ENCODE measurements around the gene C1orf226. TPM values are rescaled to one million over a fixed set of nuclear protein-coding genes. Genes with fewer than 3 reads are reported as not detected.

Gene C1orf226
- total and polyA plus RNA-seq, 9 of the 15 experiments (the other 6 are each of a cell fraction or from before 2014, with no cell fraction given): 0.10 to 1.4 (median 0.47) TPM

DNA sequence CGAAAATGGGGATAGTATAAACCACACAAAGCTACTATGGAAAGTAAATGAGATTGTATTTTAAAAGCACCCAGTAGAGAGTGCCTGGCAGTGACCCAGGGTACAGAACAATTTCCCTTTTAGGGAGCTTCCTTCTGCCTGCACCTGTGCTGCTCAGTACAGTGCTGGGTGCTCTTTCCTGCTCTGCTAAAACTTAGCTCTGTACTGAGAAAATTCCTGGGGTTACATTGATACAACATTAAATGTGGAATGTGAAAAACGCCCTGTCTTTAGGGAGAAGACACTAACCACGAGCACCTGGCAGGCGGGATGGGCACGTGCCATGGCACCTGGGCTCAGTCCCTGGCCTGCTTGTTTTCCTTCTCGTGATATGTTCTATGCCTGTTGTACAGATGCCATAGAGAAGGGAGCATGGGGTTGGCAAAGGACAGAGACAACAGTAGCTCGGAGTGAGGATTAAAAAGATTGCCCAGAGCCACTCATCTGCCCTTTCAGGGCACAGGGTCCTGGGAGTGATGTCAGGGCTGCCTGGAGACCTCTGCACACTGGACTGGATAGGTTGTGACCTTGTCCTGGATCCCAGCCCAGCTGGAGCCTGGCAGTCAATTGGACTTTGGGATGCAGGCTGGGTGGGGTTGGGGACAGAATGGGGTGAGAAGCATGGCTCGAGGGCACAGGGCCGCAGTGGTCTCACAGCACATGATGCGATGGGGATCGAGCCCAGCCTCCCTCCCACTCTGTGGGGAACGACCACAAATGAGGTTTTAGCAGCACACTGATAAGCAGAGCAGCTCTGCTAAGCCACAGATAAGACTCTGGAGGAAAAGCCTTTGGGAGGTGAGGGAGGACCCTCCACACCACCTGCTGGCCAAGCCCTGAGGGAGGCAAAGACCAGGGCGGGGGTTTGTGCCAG is 9.1 kb upstream of the C1orf226 start (continued):
- TF ChIP-seq, protein P1, sequence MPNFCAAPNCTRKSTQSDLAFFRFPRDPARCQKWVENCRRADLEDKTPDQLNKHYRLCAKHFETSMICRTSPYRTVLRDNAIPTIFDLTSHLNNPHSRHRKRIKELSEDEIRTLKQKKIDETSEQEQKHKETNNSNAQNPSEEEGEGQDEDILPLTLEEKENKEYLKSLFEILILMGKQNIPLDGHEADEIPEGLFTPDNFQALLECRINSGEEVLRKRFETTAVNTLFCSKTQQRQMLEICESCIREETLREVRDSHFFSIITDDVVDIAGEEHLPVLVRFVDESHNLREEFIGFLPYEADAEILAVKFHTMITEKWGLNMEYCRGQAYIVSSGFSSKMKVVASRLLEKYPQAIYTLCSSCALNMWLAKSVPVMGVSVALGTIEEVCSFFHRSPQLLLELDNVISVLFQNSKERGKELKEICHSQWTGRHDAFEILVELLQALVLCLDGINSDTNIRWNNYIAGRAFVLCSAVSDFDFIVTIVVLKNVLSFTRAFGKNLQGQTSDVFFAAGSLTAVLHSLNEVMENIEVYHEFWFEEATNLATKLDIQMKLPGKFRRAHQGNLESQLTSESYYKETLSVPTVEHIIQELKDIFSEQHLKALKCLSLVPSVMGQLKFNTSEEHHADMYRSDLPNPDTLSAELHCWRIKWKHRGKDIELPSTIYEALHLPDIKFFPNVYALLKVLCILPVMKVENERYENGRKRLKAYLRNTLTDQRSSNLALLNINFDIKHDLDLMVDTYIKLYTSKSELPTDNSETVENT (CRISPR knock-in tag; IDR thresholded peaks at IDR 0.05): no peak
- TF ChIP-seq, protein P2, sequence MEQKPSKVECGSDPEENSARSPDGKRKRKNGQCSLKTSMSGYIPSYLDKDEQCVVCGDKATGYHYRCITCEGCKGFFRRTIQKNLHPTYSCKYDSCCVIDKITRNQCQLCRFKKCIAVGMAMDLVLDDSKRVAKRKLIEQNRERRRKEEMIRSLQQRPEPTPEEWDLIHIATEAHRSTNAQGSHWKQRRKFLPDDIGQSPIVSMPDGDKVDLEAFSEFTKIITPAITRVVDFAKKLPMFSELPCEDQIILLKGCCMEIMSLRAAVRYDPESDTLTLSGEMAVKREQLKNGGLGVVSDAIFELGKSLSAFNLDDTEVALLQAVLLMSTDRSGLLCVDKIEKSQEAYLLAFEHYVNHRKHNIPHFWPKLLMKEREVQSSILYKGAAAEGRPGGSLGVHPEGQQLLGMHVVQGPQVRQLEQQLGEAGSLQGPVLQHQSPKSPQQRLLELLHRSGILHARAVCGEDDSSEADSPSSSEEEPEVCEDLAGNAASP (IDR thresholded peaks at IDR 0.05): no peak
- TF ChIP-seq, protein P3, sequence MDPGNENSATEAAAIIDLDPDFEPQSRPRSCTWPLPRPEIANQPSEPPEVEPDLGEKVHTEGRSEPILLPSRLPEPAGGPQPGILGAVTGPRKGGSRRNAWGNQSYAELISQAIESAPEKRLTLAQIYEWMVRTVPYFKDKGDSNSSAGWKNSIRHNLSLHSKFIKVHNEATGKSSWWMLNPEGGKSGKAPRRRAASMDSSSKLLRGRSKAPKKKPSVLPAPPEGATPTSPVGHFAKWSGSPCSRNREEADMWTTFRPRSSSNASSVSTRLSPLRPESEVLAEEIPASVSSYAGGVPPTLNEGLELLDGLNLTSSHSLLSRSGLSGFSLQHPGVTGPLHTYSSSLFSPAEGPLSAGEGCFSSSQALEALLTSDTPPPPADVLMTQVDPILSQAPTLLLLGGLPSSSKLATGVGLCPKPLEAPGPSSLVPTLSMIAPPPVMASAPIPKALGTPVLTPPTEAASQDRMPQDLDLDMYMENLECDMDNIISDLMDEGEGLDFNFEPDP (CRISPR knock-in tag; IDR thresholded peaks at IDR 0.05): no peak
- TF ChIP-seq ZNF830 (CRISPR knock-in tag; IDR thresholded peaks at IDR 0.05): no peak
- TF ChIP-seq CEBPB (tag; IDR thresholded peaks at IDR 0.05): no peak
- no peak for TF ChIP-seq U2AF2 (optimal IDR thresholded peaks at IDR 0.05; ENCODE audit: low read depth, low read length)
- 0 out of 2 replicates have a peak, but pooled peaks have one; percentile 46 for TF ChIP-seq JUN (IDR thresholded peaks at IDR 0.05; ENCODE audit: borderline replicate concordance, low read depth, low read length)
- 0 out of 2 replicates have a peak, but pooled peaks have one; percentile 25 for TF ChIP-seq JUN (CRISPR knock-in tag; IDR thresholded peaks at IDR 0.05; ENCODE audit: borderline replicate concordance)
- TF ChIP-seq, protein P4, sequence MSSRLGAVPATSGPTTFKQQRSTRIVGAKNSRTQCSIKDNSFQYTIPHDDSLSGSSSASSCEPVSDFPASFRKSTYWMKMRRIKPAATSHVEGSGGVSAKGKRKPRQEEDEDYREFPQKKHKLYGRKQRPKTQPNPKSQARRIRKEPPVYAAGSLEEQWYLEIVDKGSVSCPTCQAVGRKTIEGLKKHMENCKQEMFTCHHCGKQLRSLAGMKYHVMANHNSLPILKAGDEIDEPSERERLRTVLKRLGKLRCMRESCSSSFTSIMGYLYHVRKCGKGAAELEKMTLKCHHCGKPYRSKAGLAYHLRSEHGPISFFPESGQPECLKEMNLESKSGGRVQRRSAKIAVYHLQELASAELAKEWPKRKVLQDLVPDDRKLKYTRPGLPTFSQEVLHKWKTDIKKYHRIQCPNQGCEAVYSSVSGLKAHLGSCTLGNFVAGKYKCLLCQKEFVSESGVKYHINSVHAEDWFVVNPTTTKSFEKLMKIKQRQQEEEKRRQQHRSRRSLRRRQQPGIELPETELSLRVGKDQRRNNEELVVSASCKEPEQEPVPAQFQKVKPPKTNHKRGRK (tag; IDR thresholded peaks at IDR 0.05): no peak
- TF ChIP-seq, protein P5, sequence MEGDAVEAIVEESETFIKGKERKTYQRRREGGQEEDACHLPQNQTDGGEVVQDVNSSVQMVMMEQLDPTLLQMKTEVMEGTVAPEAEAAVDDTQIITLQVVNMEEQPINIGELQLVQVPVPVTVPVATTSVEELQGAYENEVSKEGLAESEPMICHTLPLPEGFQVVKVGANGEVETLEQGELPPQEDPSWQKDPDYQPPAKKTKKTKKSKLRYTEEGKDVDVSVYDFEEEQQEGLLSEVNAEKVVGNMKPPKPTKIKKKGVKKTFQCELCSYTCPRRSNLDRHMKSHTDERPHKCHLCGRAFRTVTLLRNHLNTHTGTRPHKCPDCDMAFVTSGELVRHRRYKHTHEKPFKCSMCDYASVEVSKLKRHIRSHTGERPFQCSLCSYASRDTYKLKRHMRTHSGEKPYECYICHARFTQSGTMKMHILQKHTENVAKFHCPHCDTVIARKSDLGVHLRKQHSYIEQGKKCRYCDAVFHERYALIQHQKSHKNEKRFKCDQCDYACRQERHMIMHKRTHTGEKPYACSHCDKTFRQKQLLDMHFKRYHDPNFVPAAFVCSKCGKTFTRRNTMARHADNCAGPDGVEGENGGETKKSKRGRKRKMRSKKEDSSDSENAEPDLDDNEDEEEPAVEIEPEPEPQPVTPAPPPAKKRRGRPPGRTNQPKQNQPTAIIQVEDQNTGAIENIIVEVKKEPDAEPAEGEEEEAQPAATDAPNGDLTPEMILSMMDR (IDR thresholded peaks at IDR 0.05 in 2 of 3, conservative IDR thresholded peaks at IDR 0.05 in 1 of 3; ENCODE audit: insufficient read depth in 2 of 3, low read depth in 1 of 3, low read length in 3 of 3): peak; percentile 45 to 67 (median 53); a peak in 5 of 6 replicates
